ENCODE measurements around the gene CD82.
A peak's percentile ranks its signal among the peaks of the same experiment; 100 is the strongest.

CD82 gene

DNA sequence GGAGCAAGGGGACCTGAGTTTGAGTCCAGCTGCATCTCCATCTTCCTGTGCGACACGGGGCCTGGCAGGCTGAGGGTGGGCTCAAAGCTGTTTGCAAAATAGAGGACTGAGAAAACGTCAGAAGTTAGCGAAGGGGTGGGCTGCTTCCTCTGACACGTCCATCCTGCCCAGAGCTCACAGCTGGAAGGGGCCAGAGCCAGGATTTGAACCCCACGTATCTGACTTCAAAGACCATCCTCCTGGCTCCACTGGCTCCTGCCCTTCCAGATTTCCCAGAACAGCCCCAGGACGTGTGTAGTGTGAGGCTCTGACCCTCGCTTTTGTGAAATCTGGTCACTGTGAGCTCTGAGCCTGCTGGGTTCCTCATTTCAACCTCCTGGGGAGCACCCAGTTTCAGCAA, 56.3 kb downstream of the CD82 start:
- no peak for DNase-seq
- Histone ChIP-seq H3K18ac (ENCODE audit: low read length) (no peak overlapping the region), H3K27me3 (ENCODE audit: insufficient read depth, low read length) (no peaks in the 10 kb centered on the region), H4K12ac (ENCODE audit: low read depth, low read length) (no peak overlapping the region), H3K4me3 (ENCODE audit: low read depth, low read length) (no peak overlapping the region), H4K8ac (ENCODE audit: low read depth, low read length) (no peak overlapping the region), H2BK120ac (ENCODE audit: insufficient read depth, low read length, poor library complexity) (no peak overlapping the region), H3K4me2 (ENCODE audit: low read length) (no peak overlapping the region), H3K14ac (ENCODE audit: low read length) (no peak overlapping the region), H2BK12ac (ENCODE audit: low read length) (no peak overlapping the region), H4K91ac (ENCODE audit: low read depth, low read length) (no peak overlapping the region), H3K36me3 (ENCODE audit: control insufficient read depth in 1 of 2, insufficient read depth in 2 of 2, low read length in 2 of 2) (no peaks in the 10 kb centered on the region), H3K23ac (ENCODE audit: low read length) (no peak overlapping the region), H3K27ac (ENCODE audit: low read depth, low read length) (no peak overlapping the region), H3K4me1 (ENCODE audit: control insufficient read depth in 1 of 2, insufficient read depth in 2 of 2, low read length in 2 of 2) (peaks cover 0 to 2% of the 10 kb centered on the region in 2 experiments), H2BK5ac (ENCODE audit: low read depth, low read length, poor library complexity) (no peak overlapping the region), H3K4ac (ENCODE audit: low read depth, low read length) (no peak overlapping the region), H3K9me3 (ENCODE audit: insufficient read depth, low read depth, low read length) (peaks cover 5% of the 10 kb centered on the region), H2AFZ (ENCODE audit: insufficient read depth, low read length, poor library complexity) (no peak overlapping the region), H3K79me2 (ENCODE audit: control insufficient read depth, insufficient read depth, low read length, poor library complexity) (no peaks in the 10 kb centered on the region), H3K79me1 (ENCODE audit: low read length) (no peaks in the 10 kb centered on the region), H2AK5ac (ENCODE audit: low read length) (no peak overlapping the region), H3K9ac (ENCODE audit: low read length) (no peak overlapping the region)
- WGBS (ENCODE audit: extremely low coverage, insufficient coverage, insufficient read length): no CpG with 5 or more reads among the region's 8 CpGs

GRCh38 chr11:44622190-44622650, 56.8 kb downstream of the CD82 start:
- Histone ChIP-seq H3K18ac (ENCODE audit: low read length) (no peak overlapping the region), H4K91ac (ENCODE audit: low read depth, low read length) (no peak overlapping the region), H4K8ac (ENCODE audit: low read depth, low read length) (no peak overlapping the region), H3K36me3 (ENCODE audit: control insufficient read depth in 1 of 2, insufficient read depth in 2 of 2, low read length in 2 of 2) (no peaks in the 10 kb centered on the region), H3K4ac (ENCODE audit: low read depth, low read length) (no peak overlapping the region), H3K14ac (ENCODE audit: low read length) (no peak overlapping the region), H3K27me3 (ENCODE audit: insufficient read depth, low read length) (no peaks in the 10 kb centered on the region), H2AK5ac (ENCODE audit: low read length) (no peak overlapping the region), H3K23ac (ENCODE audit: low read length) (no peak overlapping the region), H3K4me3 (ENCODE audit: low read depth, low read length) (no peak overlapping the region), H3K9ac (ENCODE audit: low read length) (no peak overlapping the region), H3K4me1 (ENCODE audit: control insufficient read depth in 1 of 2, insufficient read depth in 2 of 2, low read length in 2 of 2) (peaks cover 0 to 2% of the 10 kb centered on the region in 2 experiments), H3K27ac (ENCODE audit: low read depth, low read length) (no peak overlapping the region), H3K9me3 (ENCODE audit: insufficient read depth, low read depth, low read length) (peaks cover 5% of the 10 kb centered on the region), H4K12ac (ENCODE audit: low read depth, low read length) (no peak overlapping the region), H2AFZ (ENCODE audit: insufficient read depth, low read length, poor library complexity) (no peak overlapping the region), H3K4me2 (ENCODE audit: low read length) (no peak overlapping the region), H2BK5ac (ENCODE audit: low read depth, low read length, poor library complexity) (no peak overlapping the region), H2BK12ac (ENCODE audit: low read length) (no peak overlapping the region), H3K79me1 (ENCODE audit: low read length) (no peaks in the 10 kb centered on the region), H3K79me2 (ENCODE audit: control insufficient read depth, insufficient read depth, low read length, poor library complexity) (no peaks in the 10 kb centered on the region), H2BK120ac (ENCODE audit: insufficient read depth, low read length, poor library complexity) (no peak overlapping the region)
- no peak for DNase-seq
- no CpG with 5 or more reads among the region's 4 CpGs for whole genome bisulfite sequencing (ENCODE audit: extremely low coverage, insufficient coverage, insufficient read length)

- no CpG with 5 or more reads among the region's 11 CpGs for WGBS (ENCODE audit: extremely low coverage, insufficient coverage, insufficient read length)
These were observed 57.3 kb downstream of the CD82 start for GRCh38 chr11:44622721-44623258.

GRCh38 chr11:44623341-44623730, 57.9 kb downstream of the CD82 start:
- H3K27me3 ChIP-seq (ENCODE audit: insufficient read depth, low read length): no peaks in the 10 kb centered on the region
- peaks cover 0 to 2% of the 10 kb centered on the region in 2 experiments for H3K4me1 ChIP-seq (ENCODE audit: control insufficient read depth in 1 of 2, insufficient read depth in 2 of 2, low read length in 2 of 2)
- no peak overlapping the region for H4K8ac ChIP-seq (ENCODE audit: low read depth, low read length)
- no peak overlapping the region for H3K27ac ChIP-seq (ENCODE audit: low read depth, low read length)
- no peak overlapping the region for H3K14ac ChIP-seq (ENCODE audit: low read length)
- H3K9ac ChIP-seq (ENCODE audit: low read length): no peak overlapping the region
- WGBS (ENCODE audit: extremely low coverage, insufficient coverage, insufficient read length): no CpG with 5 or more reads among the region's 10 CpGs
- H2BK120ac ChIP-seq (ENCODE audit: insufficient read depth, low read length, poor library complexity): no peak overlapping the region
- peak in 1 of 2 donors; percentile 6 for DNase-seq
- H3K23ac ChIP-seq (ENCODE audit: low read length): no peak overlapping the region
- H4K12ac ChIP-seq (ENCODE audit: low read depth, low read length): no peak overlapping the region
- H3K79me1 ChIP-seq (ENCODE audit: low read length): no peaks in the 10 kb centered on the region
- no peak overlapping the region for H3K18ac ChIP-seq (ENCODE audit: low read length)
- no peak overlapping the region for H2AK5ac ChIP-seq (ENCODE audit: low read length)
- no peaks in the 10 kb centered on the region for H3K36me3 ChIP-seq (ENCODE audit: control insufficient read depth in 1 of 2, insufficient read depth in 2 of 2, low read length in 2 of 2)
- H2BK12ac ChIP-seq (ENCODE audit: low read length): no peak overlapping the region
- H3K4ac ChIP-seq (ENCODE audit: low read depth, low read length): no peak overlapping the region
- no peak overlapping the region for H2AFZ ChIP-seq (ENCODE audit: insufficient read depth, low read length, poor library complexity)
- H3K9me3 ChIP-seq (ENCODE audit: insufficient read depth, low read depth, low read length): peaks cover 5% of the 10 kb centered on the region
- no peak overlapping the region for H3K4me3 ChIP-seq (ENCODE audit: low read depth, low read length)
- H2BK5ac ChIP-seq (ENCODE audit: low read depth, low read length, poor library complexity): no peak overlapping the region
- no peak overlapping the region for H4K91ac ChIP-seq (ENCODE audit: low read depth, low read length)
- no peaks in the 10 kb centered on the region for H3K79me2 ChIP-seq (ENCODE audit: control insufficient read depth, insufficient read depth, low read length, poor library complexity)
- no peak overlapping the region for H3K4me2 ChIP-seq (ENCODE audit: low read length)

More at GRCh38 chr11:44622721-44623258, 57.3 kb downstream of the CD82 start:
- Histone ChIP-seq H3K4ac (ENCODE audit: low read depth, low read length) (no peak overlapping the region), H3K9me3 (ENCODE audit: insufficient read depth, low read depth, low read length) (peaks cover 5% of the 10 kb centered on the region), H2BK120ac (ENCODE audit: insufficient read depth, low read length, poor library complexity) (no peak overlapping the region), H3K27ac (ENCODE audit: low read depth, low read length) (no peak overlapping the region), H3K27me3 (ENCODE audit: insufficient read depth, low read length) (no peaks in the 10 kb centered on the region), H4K12ac (ENCODE audit: low read depth, low read length) (no peak overlapping the region), H2BK12ac (ENCODE audit: low read length) (no peak overlapping the region), H2BK5ac (ENCODE audit: low read depth, low read length, poor library complexity) (no peak overlapping the region), H3K14ac (ENCODE audit: low read length) (no peak overlapping the region), H3K4me3 (ENCODE audit: low read depth, low read length) (no peak overlapping the region), H2AK5ac (ENCODE audit: low read length) (no peak overlapping the region), H3K9ac (ENCODE audit: low read length) (no peak overlapping the region), H3K4me1 (ENCODE audit: control insufficient read depth in 1 of 2, insufficient read depth in 2 of 2, low read length in 2 of 2) (peaks cover 0 to 2% of the 10 kb centered on the region in 2 experiments), H2AFZ (ENCODE audit: insufficient read depth, low read length, poor library complexity) (no peak overlapping the region), H3K18ac (ENCODE audit: low read length) (no peak overlapping the region), H4K8ac (ENCODE audit: low read depth, low read length) (no peak overlapping the region), H3K36me3 (ENCODE audit: control insufficient read depth in 1 of 2, insufficient read depth in 2 of 2, low read length in 2 of 2) (no peaks in the 10 kb centered on the region), H4K91ac (ENCODE audit: low read depth, low read length) (no peak overlapping the region), H3K79me1 (ENCODE audit: low read length) (no peaks in the 10 kb centered on the region), H3K4me2 (ENCODE audit: low read length) (no peak overlapping the region), H3K23ac (ENCODE audit: low read length) (no peak overlapping the region), H3K79me2 (ENCODE audit: control insufficient read depth, insufficient read depth, low read length, poor library complexity) (no peaks in the 10 kb centered on the region)
- DNase-seq: peak in 1 of 2 donors; percentile 50
